GM18951 (cell line): ENCODE results near the gene KY.

Experiments
- POLR2A ChIP-seq: IDR thresholded peaks from 4 replicates; pipeline ENCODE4 v1.6.1; 2011; ENCODE audit warnings: mild to moderate bottlenecking; ENCODE audit not compliant: insufficient read length, insufficient read depth; ENCODE audit errors: extremely low read depth
- in situ Hi-C: fragments of 300-500 bp; cut with MboI; formaldehyde crosslinking; loops from one replicate; pipeline ENCODE4 v1.12.0; 2022; ENCODE audit warnings: low sequenced_read_pairs, mixed read lengths, inconsistent platforms; ENCODE audit not compliant: unreplicated experiment

The KY gene

GRCh38 chr3:134607054-134608022 lies 43.5 kb downstream of the KY start:
- in situ Hi-C loops = loop anchor here (25.0 kb wide), 1 partner anchor 1280 kb away; no protein-coding TSS in a partner anchor

GRCh38 chr3:134606033-134607025 lies 44.5 kb downstream of the KY start:
- in situ Hi-C loops = loop anchor here (25.0 kb wide), 1 partner anchor 1281 kb away; no protein-coding TSS in a partner anchor
- TF ChIP-seq POLR2A = no peak

More at GRCh38 chr3:134607054-134608022, 43.5 kb downstream of the KY start:
- TF ChIP-seq POLR2A = no peak

GRCh38 chr3:134605556-134605955 lies 45.3 kb downstream of the KY start:
- no peak for TF ChIP-seq POLR2A
- in situ Hi-C loops = loop anchor here (25.0 kb wide), 1 partner anchor 1282 kb away; no protein-coding TSS in a partner anchor

DNA sequence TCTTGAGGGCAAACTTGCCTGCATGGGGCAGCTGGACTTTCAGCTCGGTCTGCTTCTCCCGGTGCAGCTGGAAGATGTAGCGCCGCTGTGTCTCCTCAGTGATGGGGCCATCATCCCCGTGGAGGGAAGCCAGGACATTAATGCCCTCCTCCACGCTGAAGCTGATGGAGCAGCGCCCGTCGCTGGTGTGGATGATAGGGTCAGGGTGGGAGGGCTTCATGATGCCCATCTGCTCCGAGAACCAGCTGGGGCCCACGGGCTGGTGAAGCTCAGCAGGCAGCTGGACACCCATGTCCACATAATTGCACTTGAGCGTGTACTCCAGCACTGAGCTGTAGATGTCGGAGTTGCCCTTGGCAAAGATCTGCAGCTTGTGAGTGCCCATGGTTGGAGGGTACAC lies 46.9 kb downstream of the KY start:
- in situ Hi-C loops = loop anchor here (25.0 kb wide), 1 partner anchor 1283 kb away; no protein-coding TSS in a partner anchor
- TF ChIP-seq POLR2A = no peak

- TF ChIP-seq POLR2A = no peak
- in situ Hi-C loops = loop anchor here (25.0 kb wide), 1 partner anchor 1284 kb away; no protein-coding TSS in a partner anchor
Observed at GRCh38 chr3:134603480-134603879, 47.3 kb downstream of the KY start.

DNA sequence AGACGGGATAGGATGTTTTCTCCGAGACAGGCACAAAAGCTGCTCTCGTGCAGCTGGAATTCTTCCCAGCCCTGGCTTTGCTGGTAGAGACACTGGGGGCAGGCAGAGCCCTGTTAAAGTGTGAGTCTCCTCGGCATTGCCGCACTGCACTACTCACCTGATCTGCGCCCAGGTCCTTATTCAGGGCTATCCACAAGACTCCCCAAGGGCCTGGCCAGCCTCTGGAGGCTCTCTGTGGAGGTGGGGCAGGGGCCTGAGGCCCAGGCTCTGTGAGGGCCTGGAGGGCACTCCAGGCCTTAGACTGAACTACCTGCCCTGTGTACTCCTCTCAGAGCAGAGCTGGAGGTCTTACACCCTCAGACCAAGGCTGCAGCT lies 48.4 kb downstream of the KY start:
- TF ChIP-seq POLR2A = no peak
- in situ Hi-C loops = loop anchor here (25.0 kb wide), 1 partner anchor 1285 kb away; no protein-coding TSS in a partner anchor

DNA sequence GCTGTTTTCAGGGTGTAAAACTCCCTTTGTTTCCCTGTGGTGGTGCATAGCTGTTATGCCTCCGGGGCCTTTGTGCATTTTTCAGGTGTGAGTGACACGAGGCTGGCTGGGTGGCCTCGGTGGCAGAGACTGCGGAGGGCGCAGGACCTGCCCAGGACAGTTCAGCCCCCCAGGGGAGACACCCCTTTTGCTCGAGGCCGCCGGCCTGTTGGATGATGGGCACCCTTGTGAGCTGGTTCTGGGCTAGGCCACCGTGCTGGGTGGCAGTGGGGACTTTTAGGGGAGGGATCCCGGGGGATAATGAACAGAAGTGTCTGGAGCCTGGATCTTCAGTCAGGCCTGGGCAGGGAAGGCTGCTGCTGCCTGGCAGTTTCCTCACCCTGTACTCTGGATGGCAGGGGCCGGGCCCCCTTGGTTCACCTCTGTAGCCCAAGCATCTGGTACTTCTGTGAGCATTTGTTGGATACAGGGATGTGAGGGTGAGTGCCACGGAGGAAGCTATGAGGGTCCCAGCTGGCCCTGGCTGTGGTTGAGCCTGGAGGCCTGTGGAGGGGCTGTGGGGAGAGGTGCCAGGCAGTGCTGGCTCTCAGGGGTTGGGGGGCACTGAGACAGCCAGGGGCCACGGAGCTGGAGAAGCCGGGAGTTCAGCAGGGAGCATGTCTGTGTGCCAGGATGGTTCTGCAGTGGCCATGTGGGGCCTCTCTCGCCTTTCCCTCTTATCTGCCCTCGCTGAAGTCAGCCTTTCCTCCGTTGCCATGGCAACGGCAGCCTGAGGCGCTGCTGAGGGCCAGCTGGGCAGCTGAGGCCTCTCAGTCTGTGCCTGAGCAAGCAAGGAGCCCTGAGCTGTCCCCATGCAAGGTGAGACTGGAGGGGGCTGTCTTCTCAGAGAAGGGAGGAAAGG lies 49.0 kb downstream of the KY start:
- TF ChIP-seq POLR2A = no peak
- in situ Hi-C loops = loop anchor here (25.0 kb wide), 1 partner anchor 1286 kb away; no protein-coding TSS in a partner anchor

GRCh38 chr3:134600685-134601463 lies 49.9 kb downstream of the KY start:
- in situ Hi-C loops = loop anchor here (25.0 kb wide), 1 partner anchor 1286 kb away; no protein-coding TSS in a partner anchor
- TF ChIP-seq POLR2A = no peak

GRCh38 chr3:134600206-134600605 lies 50.6 kb downstream of the KY start:
- in situ Hi-C loops = loop anchor here (25.0 kb wide), 1 partner anchor 1287 kb away; no protein-coding TSS in a partner anchor
- TF ChIP-seq POLR2A = no peak

DNA sequence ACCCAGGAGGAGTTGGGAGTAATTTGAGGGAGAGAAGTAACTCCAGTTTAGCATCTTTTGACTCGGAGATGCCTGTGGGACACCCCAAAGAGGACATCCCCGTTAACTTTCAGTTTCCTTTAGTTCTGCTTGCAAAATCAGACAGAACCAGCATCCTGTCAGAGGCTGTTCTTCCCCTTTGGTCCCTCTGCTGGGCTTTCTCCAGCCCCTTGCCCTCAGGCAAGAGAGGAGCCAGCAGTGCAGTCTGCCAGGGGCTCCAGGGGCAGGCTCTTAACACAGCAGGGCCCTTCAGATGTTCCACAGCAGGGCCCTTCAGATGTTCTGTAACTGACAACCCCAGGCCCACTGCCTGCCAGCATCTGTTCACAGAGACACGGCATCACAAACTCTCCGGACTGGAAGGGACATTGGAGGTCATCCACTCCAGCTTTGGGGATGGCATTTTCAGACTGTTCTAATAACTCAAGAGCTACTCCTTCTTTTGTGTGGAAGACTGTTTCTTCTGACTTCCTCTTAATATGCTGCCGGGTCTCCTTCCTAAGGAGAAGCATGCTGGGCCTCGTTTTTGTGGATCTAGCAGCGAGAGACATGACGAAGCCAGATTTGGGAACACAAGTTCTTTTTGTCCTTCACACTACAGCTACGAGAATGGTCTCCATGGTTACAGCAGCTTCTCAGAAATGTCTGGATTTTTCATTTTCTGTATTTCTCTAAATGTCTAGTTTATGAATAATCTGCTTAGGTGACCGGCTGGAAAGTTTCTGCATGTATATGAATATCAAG lies 51.9 kb downstream of the KY start:
- in situ Hi-C loops = no loop called here
- no peak for TF ChIP-seq POLR2A
